GM18511 (cell line): ENCODE measurements around the gene MYBPC3.
"Not testable (repeated sequence)": the region's sequence is repeated elsewhere in the genome, so short reads cannot be mapped to it uniquely, and the experiment has no call there.

Experiments used
- ATAC-seq: cut with Tn5 transposase; IDR thresholded peaks from one replicate; pipeline ENCODE4 v1.9.1; 2021; ENCODE audit warnings: mild to moderate bottlenecking, moderate library complexity; ENCODE audit not compliant: unreplicated experiment

The MYBPC3 gene

DNA sequence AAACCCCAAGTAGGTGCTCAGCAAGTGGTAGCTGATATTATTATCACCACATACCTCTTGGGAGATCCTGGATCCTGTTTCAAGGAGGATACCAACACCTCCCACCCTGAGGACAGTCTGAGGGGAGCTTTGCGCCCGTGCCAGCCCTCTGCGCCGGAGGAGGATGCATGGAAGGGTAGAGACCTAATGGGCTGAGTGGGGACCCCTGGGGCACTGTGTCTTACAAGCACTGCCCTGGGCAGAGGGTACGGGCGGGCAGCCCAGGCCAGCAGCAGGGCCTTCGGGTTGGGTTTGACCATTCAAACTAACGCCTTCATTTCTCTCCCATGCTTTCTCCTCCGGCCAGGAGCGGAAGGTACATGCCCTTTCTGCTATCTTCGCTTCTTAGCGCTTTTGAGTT lies 26.3 kb downstream of the MYBPC3 start:
- ATAC-seq, result no peak

DNA sequence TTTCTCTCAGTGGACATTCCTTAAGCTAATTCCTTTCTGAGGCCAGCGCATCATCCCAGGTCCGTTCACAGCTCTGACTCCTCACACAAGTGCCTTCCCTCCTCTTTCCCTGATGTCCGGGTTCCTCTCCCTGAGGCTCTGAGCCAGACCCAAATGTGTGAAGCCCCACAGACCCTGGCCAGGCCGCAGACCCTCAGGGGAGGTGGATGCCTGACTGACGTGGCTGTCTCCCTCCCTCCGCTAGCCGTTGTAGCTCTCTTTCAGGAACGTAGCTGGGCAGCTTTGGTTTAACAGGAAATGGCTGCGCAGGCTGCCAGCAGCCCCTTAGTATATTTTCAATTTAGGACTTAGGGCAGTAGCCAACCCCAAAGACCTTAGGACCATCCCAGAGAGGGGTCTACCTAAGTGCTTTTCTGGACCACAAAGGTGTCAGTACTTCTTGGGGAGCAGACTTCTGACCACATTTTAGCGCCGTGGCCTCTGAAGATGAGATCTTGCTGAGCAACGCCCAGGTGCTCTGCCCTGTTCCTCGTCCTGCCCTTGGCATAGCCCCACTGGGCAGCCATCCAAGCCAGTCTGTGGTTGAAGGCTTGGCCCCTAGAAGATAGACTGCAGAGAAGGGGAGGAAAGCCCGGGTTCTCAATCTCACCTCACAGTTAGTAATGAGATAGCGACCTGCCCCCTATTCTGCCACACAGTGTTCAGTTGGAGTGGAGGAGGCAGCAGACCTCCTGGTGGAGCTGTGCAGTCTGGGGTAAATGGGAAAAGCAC lies 27.0 kb downstream of the MYBPC3 start:
- ATAC-seq, result no peak

DNA sequence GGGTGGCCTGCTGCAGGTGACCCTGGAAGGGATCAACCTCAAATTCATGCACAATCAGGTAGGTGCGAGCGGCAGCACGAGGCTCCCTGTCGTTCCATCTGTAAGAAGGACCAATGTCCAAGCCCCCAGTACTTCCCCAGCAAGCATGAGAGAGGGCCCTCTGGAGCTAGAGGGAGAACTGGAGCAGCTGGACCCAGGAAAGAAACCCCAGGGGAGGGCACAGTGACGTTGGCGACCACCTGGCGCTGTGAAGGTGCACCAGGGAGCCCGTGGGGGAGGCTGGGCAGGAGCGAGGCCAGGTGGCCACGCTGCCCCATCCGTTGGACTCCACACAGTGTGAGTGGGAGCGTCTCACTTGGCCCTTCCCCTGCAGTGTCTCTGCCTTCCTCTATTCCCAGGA lies 28.0 kb downstream of the MYBPC3 start:
- ATAC-seq, result no peak

DNA sequence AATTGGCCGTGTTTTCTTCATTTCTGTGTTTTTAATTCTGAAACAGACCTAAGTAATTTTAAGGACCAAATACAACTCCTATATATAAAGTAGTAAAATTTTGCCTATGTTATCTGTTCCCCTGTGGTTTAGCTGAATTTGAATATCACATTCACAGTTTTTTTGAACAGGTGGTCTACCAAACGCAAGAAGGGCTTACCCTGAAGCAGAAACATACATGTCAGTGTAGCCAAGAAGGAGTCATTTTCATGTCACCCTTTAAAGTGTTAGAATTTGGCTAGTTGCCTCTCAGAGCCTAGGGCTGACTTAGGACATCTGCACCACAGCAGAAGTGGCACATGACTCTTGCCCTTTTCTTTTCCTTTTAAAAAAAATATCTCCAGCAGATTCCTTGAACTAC lies 34.3 kb downstream of the MYBPC3 start:
- no peak for ATAC-seq

DNA sequence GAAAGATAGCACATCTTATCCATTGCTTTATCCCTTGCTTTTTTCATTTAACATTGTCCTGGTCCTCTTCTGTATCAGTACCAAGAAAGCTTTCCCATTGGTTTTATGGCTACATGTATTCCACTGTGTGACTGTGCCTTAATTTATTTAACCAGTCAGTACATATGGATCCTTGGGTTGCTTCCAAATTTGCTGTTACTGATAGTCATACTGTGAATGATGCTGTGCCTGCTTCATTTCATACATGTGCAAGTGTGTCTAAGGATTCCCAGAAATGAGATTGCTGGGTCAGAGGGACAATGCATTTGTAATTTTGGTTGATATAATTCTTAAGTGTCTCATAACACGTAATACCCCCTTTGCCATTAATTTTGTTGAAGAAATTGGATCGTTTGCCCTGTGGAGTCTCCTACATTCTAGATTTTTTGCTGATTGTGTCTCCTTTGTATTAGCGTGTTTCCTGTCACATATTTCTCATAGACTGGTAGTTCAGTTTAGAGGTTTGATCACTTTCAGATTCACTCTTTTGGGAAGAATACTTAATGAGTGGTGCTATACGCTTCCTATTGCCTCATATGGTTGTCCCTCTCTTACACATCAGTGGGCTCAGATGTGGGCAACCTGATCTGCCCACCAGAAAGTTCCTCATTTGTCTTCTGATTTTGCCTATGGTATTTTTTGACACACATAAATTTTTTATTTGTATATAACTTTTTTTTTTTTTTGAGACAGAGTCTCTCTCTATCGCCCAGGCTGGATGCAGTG lies 35.3 kb downstream of the MYBPC3 start:
- peak; percentile 85 for ATAC-seq

DNA sequence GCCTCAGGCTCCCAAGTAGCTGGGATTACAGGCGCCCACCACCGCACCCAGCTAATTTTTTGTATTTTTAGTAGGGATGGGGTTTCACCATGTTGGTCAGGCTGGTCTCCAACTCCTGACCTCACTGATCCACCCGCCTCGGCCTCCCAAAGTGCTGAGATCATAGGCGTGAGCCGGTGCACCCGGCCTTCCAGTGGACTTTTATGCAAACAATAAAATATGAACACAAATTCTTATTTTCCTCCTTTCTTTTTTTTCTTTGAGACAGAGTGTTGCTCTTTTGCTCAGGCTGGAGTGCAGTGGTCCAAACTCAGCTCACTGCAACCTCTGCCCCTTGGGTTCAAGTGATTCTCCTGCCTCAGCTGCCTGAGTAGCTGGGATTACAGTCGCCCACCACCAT lies 36.0 kb downstream of the MYBPC3 start:
- not testable (repeated sequence) for ATAC-seq

DNA sequence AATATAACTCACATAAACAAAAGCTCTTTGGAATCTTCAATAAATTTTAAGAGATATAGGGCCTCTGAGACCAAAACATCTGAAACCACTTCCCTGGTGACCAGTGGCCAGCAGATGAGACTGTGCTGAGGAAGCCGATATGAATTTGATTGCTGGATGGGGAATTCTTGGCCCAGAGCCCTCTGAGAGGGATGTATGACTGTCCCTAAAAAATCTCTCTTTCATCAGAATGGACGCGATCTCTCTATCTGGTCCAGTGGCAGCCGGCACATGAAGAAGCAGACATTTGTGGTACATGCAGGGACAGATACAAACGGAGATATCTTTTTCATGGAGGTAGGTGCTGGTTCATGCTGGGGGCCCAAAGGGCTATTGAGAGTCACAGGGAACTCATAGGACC lies 37.5 kb downstream of the MYBPC3 start:
- ATAC-seq, result no peak

DNA sequence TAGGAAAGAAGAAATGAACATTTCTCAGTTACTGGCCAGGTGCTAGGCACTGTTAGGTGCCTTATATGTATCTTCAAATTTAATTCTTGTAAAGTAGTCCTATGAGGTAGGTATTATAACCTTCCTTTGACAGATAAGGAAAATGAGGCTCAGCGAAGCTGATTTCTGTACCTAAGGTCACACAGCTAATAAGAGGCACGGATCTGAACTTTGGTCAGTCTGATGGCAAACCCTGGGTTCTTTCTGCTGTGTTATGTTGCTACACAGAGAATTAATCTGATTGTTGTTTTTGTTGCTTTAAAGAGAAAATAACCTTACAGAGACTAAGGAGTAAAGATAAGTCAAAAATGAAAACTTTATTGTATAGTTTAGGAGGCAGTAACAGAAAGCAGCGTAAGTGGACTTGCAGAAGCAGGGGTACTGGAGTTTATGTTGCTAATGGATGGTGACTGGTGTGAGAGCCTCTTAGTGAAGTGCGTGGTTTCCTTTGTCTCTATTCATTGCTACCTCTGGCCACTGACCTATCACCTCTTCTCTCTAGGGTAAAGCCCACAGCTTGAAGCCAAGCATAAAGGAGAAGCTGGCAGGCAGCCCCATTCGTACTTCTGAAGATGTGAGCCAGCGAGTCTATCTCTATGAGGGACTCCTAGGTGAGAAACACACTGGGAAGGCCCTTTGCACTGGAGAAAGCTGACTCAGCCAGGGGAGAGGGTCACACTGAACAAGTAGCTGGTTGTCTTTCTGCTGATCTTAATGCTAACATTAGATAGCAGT lies 44.3 kb downstream of the MYBPC3 start:
- no peak for ATAC-seq

DNA sequence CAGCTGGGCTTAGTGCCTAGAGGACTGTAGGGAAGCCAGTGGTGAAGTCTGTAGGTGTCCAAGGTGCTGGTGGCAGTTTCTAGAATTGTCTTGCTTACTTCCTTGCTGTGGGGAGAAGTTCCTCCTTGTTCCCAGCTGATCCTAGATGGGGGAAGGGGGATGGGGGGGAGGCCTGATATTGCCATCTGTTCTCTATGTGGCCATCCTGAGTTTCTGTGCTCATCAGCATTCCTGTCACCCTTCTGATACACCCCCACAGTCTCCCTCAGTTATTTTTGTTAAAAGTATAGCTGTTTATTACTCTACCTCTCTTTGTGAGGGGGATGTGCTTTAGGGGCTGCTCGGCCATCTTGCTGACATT lies 46.0 kb downstream of the MYBPC3 start:
- no peak for ATAC-seq

DNA sequence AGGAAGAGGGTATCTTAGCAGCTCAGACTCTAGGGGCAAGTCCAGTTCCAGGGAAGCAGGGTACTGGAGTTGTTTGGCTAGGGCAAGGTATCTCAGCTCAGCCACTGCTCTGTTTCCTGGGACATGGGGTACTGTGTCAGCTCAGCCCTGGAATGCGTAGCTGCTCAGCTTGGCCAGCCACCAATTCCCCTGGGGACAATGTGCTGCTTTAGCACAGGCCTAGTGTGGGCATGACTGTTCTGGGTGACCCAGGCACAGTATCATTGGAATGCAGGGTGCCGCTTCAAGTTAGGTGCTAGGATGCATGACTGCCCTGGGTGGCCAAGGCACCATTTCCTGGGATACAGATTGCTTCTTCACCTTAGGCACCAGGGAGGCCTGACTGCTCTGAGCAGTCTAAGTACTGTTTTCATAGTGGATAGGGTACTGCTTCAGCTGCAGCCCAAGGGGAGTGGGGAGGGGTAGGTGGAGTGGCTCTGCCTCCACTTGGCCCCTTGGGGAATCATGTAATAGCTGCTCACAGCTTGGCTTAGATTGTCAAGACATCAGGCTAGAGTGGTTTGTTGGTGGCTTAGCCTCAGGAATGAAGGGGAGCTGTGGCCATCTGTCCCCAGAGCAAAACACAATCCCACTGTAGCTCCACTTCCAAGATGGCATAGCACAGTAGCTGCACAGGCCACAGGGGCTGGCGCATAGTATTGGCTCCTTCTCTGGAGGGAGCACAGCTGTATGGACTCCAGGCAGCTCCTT lies 46.6 kb downstream of the MYBPC3 start:
- no peak for ATAC-seq

DNA sequence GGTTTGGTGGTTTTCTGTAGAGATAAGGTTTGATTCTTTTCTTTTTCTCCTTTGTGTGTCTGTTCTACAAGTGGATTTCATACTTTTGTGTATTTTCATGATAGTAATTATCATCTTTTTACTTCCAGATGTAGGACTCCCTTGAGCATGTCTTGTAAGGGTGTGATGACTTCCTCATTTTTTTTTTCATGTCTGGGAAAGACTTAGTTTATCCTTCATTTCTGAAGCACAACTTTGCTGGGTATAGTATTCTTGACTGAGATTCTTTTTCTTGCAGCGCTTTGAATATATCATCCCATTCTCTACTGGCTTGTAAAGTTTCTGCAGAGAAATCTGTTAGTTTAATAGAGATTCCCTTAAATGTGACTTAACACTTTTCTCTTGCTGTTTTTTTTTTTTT lies 49.6 kb downstream of the MYBPC3 start:
- ATAC-seq, result no peak

DNA sequence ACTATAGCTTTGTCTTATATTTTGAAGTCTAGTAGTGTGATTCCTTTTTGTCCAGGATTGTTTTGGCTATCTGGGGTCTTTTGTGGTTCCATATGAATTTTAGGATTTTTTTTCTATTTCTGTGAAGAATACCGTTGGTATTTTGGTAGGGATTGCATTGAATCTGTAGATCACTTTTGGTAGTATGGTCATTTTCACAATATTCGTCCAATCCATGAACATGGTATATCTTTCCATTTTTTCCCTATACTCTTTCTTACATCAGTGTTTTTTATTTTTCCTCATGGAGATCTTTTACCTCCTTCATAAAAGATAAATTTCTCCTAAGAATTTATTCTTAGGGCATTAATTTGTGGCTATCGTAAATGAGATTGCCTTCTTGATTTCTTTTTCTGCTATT lies 53.4 kb downstream of the MYBPC3 start:
- ATAC-seq, result no peak

DNA sequence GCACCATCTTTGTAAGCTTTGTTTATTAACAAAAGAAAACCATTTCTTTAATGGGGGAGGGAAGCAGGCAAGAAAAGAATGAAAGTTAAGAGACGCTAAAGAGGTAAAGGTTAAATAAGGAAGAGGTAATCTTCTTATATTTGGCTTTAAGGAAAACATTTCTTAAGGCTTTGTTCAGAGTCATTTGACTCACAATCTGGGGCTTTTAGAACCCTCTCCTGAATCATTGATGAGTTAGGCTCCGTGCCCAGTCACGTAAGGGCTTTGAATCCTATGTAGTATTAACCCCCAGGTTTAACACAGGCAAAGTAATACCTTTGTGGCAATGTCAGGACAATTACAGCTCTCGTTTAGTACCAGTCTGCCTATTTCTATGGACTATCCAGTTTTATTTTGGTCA lies 56.5 kb downstream of the MYBPC3 start:
- ATAC-seq, result no peak

DNA sequence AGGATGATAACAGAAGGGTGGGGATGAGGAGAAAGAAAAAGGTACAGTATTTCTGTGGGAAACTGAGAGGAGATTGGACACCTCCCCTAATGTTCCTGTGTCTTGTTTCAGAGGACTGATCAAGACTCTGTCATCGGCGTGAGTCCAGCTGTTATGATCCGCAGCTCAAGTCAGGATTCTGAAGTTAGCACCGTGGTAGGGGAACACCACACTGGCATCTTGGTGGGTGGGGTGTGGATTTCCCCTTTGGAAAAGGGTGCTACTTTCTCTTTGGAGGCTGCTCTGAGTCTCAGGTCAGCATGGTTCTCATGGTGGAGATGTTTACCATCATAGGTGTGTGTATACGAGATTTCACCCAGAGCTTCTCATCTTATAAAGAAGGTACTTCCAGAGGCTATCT lies 57.1 kb downstream of the MYBPC3 start:
- no peak for ATAC-seq

DNA sequence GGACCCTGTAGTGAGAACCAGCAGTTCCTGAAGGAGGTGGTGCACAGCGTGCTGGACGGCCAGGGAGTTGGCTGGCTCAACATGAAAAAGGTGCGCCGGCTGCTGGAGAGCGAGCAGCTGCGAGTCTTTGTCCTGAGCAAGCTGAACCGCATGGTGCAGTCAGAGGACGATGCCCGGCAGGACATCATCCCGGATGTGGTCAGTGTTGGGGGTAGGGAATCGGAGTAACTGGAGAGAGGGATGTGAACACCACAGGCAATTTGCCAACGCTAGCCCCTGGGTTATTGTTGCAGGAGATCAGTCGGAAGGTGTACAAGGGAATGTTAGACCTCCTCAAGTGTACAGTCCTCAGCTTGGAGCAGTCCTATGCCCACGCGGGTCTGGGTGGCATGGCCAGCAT lies 62.6 kb downstream of the MYBPC3 start:
- ATAC-seq, result no peak

DNA sequence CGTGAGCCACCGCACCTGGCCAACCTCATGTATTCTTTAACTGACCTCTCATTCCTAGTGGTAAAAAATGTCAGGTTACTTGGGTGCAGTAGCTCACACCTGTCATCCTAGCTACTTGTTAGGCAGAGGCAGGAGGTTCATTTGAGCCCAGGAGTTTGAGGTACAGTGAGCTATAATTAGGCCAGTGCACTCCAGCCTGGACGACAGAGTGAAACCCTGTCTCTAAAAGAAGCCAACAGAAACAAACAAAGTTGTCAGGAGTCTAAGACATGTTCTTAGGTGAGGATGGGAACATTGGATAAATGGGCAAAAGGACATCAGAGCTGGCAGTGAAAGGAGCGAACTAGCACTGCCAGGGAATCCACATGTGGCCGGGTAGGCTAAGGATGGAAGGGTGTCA lies 64.4 kb downstream of the MYBPC3 start:
- ATAC-seq, result no peak

DNA sequence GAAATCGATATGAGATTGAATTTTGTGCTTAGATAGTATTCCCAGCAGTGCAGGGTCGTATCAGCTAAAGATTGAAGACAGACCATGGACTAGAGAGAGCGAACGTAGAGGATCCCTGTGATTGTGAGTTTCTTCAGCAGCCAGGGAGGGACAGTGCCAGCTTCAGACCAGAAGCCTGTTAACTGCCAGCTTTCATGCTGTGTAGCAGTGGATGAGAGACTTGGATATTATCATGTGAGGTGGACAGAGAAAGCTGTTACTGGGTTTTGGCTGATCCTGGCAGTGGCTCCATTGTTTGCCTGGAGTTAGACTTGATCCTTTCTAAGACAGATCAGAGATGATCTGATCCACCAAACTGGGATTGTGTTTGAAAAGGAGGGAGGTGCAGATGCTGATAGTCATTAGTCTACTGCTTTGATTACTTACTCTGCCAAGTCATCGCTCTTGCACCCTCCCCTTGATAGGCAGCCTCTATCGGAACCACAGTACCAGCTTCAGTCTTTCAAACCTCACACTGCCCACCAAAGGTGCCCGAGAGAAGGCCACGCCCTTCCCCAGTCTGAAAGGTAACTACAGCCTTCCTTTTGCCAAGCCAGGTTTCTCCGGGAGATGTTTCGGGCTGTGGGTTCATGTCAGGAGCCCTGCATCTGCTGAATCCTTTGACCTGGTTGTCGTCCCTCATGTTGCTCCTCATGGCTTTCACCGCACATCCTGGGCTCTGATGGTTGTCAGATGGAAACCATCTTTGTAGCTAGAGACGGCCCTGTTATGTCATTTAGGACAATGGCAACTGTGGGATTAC lies 66.3 kb downstream of the MYBPC3 start:
- no peak for ATAC-seq

DNA sequence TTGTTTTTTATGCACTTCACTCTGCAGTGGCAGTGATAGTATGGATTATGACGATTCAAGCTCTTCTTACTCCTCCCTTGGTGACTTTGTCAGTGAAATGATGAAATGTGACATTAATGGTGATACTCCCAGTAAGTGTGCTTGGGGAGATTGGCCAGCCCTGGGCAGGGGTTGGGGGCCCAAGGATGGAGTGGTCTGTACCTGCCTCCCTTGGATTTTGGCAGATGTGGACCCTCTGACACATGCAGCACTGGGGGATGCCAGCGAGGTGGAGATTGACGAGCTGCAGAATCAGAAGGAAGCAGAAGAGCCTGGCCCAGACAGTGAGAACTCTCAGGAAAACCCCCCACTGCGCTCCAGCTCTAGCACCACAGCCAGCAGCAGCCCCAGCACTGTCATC lies 68.4 kb downstream of the MYBPC3 start:
- ATAC-seq, result no peak

DNA sequence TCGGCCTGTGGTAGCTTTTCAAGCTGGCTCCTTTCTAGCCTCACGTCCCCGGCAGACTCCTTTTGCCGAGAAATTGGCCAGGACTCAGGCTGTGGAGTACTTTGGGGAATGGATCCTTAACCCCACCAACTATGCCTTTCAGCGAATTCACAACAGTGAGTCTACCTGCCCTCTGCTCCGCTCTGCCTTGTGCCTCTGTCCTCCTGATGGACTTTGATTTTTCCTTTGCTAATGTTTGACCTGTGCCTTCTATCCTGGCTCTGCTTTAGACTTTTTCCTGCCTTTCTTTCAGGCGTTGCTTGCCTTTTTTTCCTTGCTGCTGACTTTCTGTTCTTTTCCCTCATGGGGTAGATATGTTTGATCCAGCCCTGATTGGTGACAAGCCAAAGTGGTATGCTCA lies 70.0 kb downstream of the MYBPC3 start:
- no peak for ATAC-seq
